Activated T-helper 1 cell treated with anti-CD3 and anti-CD28 coated beads, Interleukin-12 subunit alpha, Interleukin-12 subunit beta, Interleukin-2, Interleukin-4 antibody, amounts not matched to agents 30 ng/mL and 10 ng/mL and 1 ng/mL, durations not matched to agents 14 hours and 24 hours and 36 hours (primary cell): ENCODE data around the gene KBTBD3. TPM values are rescaled to one million over a fixed set of nuclear protein-coding genes. Genes with fewer than 3 reads are reported as not detected.
"Not testable (repeated sequence)": the region's sequence is repeated elsewhere in the genome, so short reads cannot be mapped to it uniquely, and the experiment has no call there.

Source experiments
- DNase-seq: peaks from one replicate; pipeline ENCODE4 v3.0.0; 2021; ENCODE audit warnings: low spot score
- H3K27ac Mint-ChIP-seq: one replicate; pipeline ENCODE4 v1.8.0; 2021; ENCODE audit warnings: mild to moderate bottlenecking, mixed read lengths
- H3K27me3 Mint-ChIP-seq: one replicate; pipeline ENCODE4 v1.8.0; 2022; ENCODE audit warnings: mild to moderate bottlenecking, moderate library complexity, mixed read lengths; ENCODE audit not compliant: insufficient read depth
- H3K36me3 Mint-ChIP-seq: one replicate; pipeline ENCODE4 v1.8.0; 2021; ENCODE audit warnings: low read depth, mixed read lengths
- H3K4me1 Mint-ChIP-seq: one replicate; pipeline ENCODE4 v1.8.0; 2021; ENCODE audit warnings: low read depth, mixed read lengths
- H3K4me3 Mint-ChIP-seq: one replicate; pipeline ENCODE4 v1.8.0; 2021; ENCODE audit warnings: mild to moderate bottlenecking, moderate library complexity, mixed read lengths
- H3K9me3 Mint-ChIP-seq: one replicate; pipeline ENCODE4 v1.8.0; 2021; ENCODE audit warnings: mixed read lengths
- intact Hi-C: fragments of 100-400 bp; cut with micrococcal nuclease; formaldehyde crosslinking; loops from one replicate; pipeline ENCODE4 v1.15.1; 2024
- total RNA-seq: library from RNA; stranded (reverse); gene quantifications from 2 replicates; pipeline ENCODE4 v1.2.3, GENCODE V29; 2022

The KBTBD3 gene
- total RNA-seq, 1 donor from 2014 or later: 5.8 TPM

GRCh38 chr11:106014620-106015019 lies 62.5 kb downstream of the KBTBD3 start:
- no peak overlapping the region for H3K4me3 Mint-ChIP-seq
- peaks cover 33% of the 10 kb centered on the region for H3K4me1 Mint-ChIP-seq
- no peak for DNase-seq
- intact Hi-C loops: no loop called here
- H3K27ac Mint-ChIP-seq: no peak overlapping the region
- no peaks in the 10 kb centered on the region for H3K9me3 Mint-ChIP-seq
- H3K36me3 Mint-ChIP-seq: peaks cover 33% of the 10 kb centered on the region
- H3K27me3 Mint-ChIP-seq: no peaks in the 10 kb centered on the region

- intact Hi-C loops: no loop called here
- peaks cover 29% of the 10 kb centered on the region for H3K4me1 Mint-ChIP-seq
- H3K27ac Mint-ChIP-seq: no peak overlapping the region
- H3K9me3 Mint-ChIP-seq: no peaks in the 10 kb centered on the region
- DNase-seq: no peak
- H3K36me3 Mint-ChIP-seq: peaks cover 35% of the 10 kb centered on the region
- H3K4me3 Mint-ChIP-seq: no peak overlapping the region
- no peaks in the 10 kb centered on the region for H3K27me3 Mint-ChIP-seq
Observed at GRCh38 chr11:106014035-106014434, 63.1 kb downstream of the KBTBD3 start.

- Mint-ChIP-seq H3K4me1 (peaks cover 19% of the 10 kb centered on the region), H3K4me3 (no peak overlapping the region), H3K9me3 (no peaks in the 10 kb centered on the region), H3K36me3 (peaks cover 40% of the 10 kb centered on the region), H3K27ac (no peak overlapping the region), H3K27me3 (no peaks in the 10 kb centered on the region)
- DNase-seq: no peak
- intact Hi-C loops: no loop called here
Observed at GRCh38 chr11:106012744-106013143, 64.4 kb downstream of the KBTBD3 start.

- Mint-ChIP-seq H3K27ac (no peak overlapping the region), H3K36me3 (peaks cover 48% of the 10 kb centered on the region), H3K4me1 (peaks cover 15% of the 10 kb centered on the region), H3K4me3 (no peak overlapping the region), H3K27me3 (no peaks in the 10 kb centered on the region), H3K9me3 (no peaks in the 10 kb centered on the region)
- DNase-seq: no peak
- intact Hi-C loops: no loop called here
Observed at GRCh38 chr11:106011481-106011880, 65.7 kb downstream of the KBTBD3 start.

GRCh38 chr11:106003094-106003493 lies 74.1 kb downstream of the KBTBD3 start:
- DNase-seq, H3K27ac Mint-ChIP-seq, intact Hi-C loops, H3K4me3 Mint-ChIP-seq, H3K27me3 Mint-ChIP-seq, H3K4me1 Mint-ChIP-seq: not testable (repeated sequence)
- H3K9me3 Mint-ChIP-seq: peaks cover 14% of the 10 kb centered on the region
- peaks cover 51% of the 10 kb centered on the region for H3K36me3 Mint-ChIP-seq

- Mint-ChIP-seq H3K27ac (no peak overlapping the region), H3K27me3 (no peaks in the 10 kb centered on the region), H3K36me3 (peaks cover 40% of the 10 kb centered on the region)
Observed at GRCh38 chr11:106001304-106002012, 75.7 kb downstream of the KBTBD3 start.

More at GRCh38 chr11:106001304-106002012, 75.7 kb downstream of the KBTBD3 start:
- intact Hi-C loops: no loop called here
- DNase-seq: no peak
- Mint-ChIP-seq H3K9me3 (peaks cover 14% of the 10 kb centered on the region), H3K4me3 (no peak overlapping the region), H3K4me1 (no peaks in the 10 kb centered on the region)

Other genes starting within 250 kb of the KBTBD3 start
- gene MSANTD4, start 55.1 kb downstream of the KBTBD3 start, total RNA-seq: 24.2 and 24.3 TPM in 2 replicates
- 49.0 and 53.6 TPM in 2 replicates for gene AASDHPPT, start 315 bp upstream of the KBTBD3 start, total RNA-seq